ENCODE measurements around the gene PCYOX1L.

PCYOX1L gene

DNA sequence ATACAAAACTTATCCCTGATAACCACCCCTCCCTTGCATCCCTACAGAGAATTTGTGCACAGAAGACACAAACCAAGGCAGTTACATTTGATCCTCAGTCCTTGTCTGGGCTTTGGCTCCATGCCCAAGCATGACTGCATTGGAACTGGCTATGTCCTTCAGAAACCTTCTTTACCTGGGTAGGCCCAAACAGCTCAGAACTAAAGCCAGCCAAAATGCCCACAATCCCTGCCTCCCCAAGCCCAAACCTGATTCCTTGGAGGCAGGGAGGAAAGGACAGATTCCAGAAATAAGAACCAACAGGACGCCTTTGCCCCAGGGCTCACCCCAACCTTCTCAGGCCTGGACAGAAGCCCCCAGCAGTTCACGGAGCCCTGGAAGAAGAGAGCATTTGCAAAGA is 13.0 kb downstream of the PCYOX1L start:
- DNase-seq: no peak

DNA sequence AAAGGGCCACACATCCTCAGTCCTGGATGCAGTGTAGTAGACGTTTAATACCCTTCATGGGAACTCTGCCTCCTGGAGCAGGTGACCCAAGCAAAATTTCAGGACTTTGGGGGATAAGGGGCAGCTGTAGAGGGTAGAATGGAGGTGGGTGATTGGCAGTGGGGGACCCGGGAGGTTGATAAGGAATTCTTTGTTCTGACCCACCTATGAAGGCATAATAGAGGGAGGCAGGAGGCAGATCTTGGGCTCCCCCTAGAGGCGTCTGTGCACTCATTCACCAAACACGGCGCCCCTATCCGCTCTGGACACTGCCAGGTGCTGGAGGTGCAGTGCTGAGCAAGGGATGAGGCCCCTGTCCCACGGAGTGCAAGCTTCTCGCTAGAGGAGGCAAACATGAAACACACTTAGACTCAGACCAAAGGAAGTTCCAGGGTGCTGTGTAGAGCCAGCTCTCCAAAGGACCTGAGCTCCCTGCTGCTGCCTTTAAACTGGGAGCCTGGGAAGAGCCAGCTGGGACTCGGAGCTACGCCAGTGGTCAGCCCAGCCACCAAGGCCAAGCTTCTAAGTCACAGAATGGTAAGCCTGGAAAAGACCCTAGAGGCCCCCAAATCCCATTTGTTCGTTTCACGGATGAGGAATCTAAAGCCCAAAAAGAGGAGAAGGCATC is 13.6 kb downstream of the PCYOX1L start:
- DNase-seq: peak; percentile 58

DNA sequence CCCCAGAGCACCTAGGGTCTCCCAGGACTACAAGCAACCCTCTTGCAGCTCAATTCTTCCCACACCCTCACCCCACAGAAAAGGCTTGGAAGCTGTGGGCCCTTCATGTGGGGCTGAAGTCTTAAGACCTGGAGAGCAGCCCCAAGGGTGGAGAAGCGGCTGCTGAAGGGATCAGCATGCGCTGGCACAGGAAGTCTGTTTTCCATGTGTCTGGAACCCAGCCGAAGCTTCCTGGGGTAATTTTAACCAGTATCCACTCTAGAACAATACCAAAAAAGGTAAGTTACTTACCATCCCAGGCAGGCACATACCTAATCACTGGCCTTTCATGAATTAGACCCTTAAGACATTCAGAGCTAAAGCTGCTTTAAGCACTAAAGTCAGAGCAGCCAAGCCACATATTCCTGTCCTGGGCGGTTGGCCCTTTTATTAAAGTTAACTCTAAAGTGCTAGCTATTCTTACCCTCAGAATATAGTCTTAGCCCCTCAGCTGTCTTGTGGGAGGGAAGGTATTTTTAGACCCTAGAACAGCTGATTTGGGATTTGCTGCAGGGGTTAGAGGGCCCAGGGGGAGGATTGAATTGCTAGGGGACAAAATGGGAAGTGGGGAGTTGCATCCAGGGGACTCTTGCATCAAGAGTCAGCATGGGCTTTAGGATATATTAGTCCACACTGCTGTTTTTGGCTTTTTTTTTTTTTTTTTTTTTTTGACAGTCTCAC is 14.4 kb downstream of the PCYOX1L start:
- no peak for DNase-seq

DNA sequence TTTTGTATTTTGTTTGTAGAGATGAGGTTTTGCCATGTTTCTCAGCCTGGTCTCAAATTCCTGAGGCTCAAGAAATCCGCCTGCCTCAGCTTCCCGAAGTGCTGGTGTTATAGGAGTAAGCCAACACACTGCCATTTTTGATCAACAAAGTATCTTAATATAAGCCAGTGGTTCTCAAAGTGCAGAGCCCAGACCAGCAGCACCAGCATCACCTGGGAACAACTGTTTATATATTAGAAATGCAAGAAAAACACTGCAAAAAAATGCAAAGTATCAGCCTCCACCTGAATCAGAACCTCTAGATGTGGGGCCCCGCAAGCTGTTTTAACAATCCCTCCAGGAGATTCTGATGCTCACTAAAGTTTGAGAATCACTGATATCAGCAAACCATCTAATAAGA is 15.1 kb downstream of the PCYOX1L start:
- DNase-seq: no peak

DNA sequence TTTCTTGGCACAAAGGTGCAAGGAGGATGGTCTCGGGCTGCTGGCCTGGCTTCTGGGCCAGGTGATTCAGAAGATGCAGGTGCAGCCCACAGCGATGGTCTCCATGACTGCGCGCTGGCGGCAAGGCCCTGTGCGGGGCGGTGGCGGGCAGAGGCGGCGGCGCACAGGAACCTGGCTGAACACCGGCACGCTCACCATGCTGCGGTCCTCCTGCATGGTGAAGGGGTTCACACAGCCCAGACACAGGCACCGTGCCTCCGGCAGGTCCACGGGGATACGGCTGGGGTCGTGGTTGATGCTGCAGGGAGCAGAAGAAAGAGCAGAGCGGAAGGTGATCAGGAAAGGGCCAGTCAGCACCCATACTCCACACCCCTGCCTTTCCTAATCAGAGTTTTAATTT is 16.5 kb downstream of the PCYOX1L start:
- DNase-seq: no peak

DNA sequence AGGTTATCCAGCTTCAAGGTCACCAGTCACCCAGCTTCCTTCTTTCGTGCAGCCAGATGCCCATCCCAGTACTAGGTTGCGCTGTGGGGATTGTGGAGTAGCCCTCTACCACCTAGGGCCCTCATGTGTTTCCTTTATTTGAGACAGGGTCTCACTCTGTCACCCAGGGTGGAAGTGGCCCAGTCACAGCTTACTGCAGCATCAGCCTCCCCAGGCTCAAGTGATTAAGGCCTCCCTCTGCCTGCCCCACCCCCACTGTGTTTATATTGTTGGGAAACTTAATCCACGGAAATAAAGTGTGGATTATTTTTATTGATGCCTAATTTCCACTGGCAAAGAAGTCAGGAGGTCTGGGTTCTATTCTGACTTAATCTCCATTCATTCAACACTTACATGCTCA is 17.0 kb downstream of the PCYOX1L start:
- DNase-seq: no peak

DNA sequence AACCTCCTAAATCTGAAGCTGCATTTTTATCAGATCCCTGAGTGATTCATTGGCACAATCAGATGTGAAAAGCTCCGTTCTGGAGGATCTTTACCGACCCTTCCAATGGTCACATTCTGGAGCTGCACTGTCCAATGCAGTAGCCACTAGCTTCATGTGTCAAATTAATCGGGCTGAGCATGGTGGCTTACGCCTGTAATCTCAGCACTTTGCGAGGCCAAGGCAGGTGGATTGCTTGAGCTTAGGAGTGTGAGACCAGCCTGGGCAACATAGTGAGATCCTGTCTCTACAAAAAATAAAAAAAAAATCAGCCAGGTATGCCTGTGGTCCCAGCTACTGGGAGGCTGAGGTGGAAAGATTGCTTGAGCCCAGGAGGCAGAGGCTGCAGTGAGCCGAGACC is 17.6 kb downstream of the PCYOX1L start:
- DNase-seq: no peak

DNA sequence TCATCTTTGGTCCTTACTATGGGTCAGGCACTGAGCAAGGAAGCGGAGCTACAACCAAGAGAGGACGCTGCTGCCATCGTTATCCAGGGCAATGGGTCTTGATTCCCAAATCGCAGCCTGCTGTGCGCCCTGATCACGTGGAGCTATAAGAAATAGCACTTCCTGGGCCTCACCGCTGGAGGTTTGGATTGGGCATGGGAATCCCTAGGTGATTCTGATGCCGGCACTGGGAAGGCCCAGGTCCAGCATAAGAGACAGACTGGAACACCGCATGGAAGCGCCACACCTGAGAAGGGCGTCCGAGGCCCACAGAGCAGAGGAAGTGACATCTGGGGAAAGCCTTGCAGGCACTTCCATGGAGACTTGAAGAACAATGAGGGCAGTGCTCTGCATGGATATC is 18.3 kb downstream of the PCYOX1L start:
- DNase-seq: no peak

DNA sequence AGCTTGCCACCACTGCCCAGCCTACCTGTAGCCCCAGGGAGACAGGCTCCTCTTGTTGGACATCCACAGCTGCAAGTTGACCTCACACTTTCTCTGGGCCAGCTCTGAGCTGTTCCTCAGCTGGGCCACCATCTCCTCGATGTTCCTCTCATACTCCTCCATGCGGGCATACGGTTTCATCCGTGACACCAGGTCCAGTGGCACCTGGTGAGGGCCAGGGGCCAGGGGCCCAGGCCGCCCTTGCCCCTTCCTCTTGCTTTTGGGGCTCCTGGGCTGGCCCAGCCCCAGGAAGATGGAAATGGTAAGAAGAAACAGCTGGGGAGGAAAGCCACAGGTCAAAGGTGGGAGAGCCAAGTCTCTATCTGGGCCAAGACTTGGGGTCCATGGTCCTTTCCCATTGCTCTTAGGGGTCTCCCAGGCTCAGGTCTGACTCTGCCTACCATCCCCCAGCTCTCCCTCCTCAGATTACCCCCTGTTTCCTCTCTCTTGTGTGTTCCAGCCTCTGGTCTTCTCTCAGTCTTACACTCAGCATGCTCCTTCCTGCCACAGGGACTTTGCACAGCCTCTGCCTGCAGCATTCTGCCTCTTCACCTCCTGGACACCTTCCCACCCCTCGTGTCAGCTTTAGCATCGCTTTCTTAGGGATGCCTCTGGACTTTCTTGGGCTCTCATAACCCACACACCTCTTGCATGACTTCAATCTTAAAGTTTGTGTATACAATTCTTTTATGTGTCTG is 19.0 kb downstream of the PCYOX1L start:
- DNase-seq: no peak

DNA sequence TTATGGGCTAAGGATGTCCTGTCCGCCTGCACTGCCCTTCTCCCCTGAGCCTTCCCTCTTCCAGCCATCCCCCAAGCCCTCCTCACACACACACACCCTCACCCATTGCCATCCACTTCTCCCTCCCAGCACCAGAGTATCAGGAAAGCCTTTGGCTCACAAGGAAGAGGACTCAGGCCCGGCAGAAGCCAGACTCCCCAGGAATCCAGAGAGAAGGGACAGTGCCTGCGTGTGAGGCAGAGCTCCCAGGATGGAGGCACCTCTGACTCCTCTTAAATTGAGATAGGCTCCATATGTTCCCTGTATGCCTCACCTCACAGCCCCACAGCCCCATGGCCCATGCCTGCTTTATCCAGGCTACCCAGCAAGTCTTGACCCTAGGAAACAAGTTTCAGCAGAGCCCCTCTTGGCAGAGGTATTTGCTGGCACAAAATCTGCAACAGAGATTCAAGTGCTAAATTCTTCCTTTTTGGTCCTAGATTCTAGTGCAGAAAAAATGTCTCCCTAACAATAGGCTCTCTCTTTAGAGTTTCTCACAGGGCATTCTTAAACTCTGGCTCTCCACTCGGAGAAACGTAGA is 20.5 kb downstream of the PCYOX1L start:
- no peak for DNase-seq

DNA sequence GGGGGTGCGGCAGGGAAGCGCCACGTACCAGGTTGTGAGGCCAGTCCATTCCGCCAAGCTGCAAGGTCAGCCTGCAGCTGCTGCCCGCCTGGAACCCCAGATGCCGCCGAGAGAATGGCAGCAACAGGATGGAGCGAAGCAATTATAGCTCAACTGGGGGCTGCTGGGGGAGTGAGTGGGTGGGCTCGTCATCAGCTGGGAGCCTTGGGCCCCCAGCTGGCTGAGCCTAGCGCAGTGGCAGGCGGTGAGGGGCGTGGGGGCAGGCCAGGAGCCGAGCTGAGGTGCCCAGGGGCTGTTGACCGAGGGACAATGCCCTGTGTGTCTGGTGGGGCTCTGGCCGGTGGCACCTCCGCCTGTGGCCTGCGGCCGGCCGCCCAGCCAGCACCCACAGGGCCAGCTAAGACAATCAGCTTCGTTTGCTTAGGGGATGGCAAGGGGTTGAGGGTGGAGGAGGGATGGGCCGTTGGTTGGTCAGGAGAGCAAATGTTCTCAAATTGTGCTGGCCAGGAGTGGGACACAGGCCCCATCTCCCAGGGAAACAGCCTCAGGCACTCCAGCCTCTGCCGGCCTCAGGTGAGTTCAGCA is 21.4 kb downstream of the PCYOX1L start, which contains the start of gene IL17B:
Gene IL17B (minus strand): TSS at position 116 of the 585 bp plus-strand sequence. CDS start 67 bp downstream, at position 49.
- no peak for DNase-seq

DNA sequence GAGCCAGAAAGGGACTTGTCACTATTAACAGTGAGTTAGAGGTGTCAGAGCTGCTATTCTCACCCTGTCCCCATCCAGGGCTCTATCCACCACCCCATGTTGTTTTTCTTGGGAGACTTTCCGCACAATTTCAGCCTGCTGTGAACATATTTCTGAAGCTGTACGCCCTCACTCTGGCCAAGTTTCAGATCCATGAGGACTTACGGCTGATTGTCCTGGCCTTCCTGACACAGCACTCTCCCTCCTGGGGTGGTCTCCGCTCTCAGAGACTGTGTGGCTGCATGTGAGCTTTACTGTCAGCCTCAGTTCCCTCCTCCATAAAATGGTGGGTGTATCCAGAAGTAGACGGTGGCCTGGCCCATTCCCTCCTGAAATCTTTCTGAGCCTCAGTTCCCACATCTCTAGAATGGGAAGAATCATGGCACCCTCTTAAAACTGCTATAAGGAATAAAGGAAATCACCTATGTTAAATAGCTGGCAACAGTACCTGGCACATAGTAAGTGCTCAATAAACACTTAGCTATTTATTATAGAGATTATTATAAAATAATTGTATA is 22.1 kb downstream of the PCYOX1L start:
- DNase-seq: no peak

DNA sequence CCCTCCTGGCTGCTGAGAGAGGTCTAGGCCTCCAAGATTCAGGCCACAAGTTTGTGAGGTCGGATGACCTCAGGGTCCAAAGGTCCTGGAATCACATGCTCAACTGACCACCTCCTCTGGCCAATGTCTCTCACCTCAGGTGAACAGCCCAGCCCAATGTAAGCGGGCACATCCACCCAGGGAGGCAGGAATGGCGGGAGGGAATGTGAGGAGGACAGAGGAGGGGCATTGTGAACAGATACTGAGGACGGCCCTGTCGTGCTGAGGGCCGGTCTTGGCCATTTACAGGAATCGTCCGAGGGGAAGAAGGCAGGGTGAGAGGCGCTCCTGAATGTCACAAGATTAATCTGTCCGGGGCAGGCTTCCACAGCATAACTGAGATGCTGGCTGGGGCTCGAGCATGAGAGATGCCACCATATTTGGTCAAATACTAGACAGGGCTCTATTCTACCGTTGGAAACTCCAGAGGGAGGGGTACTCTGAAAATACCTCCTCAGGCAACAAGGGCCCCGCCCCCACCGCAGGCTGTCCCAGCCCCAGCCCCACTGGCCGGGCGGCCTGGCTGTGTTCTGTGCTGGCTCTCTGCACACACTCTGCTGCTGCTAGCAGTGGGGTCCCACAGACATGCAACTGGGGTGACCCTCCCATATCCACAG is 22.7 kb downstream of the PCYOX1L start:
- no peak for DNase-seq

DNA sequence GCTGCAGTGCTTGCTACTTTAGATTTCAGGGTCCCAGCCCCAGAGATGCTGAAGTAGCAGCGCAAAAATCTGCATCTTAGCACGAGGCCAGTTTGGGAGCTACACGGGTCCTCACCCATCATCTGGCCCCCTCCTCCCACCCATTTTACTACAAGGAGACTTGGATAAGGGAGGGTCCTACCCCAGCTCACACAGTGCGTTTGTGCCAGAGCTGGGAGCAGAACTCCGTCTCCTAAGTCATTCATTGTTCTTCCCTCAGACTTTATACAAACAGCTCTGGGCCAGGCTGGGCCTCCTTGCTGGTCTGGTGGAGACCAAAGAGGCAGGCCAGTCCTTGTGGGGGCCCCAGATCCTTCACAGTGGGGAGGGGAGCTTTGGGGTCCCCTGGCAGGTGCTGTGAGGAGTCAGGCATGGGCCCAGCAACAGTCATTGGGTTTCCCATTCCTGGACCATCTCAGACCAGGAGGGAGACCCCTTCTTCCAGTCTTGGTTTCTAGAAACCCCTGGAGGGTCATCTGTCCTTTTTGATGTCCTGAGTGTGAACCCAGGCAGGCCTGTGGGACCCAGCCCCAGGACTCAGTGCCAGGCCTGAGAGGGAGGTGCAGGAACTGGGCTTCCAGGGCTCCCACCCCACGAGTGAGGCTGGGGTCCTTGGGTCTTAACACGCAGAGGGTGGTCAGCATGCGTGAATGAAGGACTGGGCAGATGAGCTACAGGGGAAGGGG is 23.6 kb downstream of the PCYOX1L start:
- DNase-seq: no peak

DNA sequence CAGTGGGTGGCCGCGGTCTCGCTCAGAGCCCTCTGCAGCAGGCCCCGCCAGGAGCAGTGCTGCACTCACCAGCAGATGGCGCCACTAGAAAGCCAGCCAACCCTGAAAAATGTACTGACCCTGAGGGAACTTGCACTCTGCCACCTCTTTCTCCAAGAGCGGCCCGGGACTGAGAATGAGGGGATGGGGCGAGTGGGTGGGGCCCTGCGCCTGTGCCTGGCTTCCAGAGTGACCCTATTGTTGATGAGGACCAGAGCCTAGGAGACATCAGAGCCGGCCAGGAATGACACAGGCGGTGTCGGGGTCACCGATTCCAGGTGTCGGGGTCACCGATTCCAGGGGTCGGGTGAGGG is 24.1 kb downstream of the PCYOX1L start:
- peak; percentile 76 for DNase-seq

DNA sequence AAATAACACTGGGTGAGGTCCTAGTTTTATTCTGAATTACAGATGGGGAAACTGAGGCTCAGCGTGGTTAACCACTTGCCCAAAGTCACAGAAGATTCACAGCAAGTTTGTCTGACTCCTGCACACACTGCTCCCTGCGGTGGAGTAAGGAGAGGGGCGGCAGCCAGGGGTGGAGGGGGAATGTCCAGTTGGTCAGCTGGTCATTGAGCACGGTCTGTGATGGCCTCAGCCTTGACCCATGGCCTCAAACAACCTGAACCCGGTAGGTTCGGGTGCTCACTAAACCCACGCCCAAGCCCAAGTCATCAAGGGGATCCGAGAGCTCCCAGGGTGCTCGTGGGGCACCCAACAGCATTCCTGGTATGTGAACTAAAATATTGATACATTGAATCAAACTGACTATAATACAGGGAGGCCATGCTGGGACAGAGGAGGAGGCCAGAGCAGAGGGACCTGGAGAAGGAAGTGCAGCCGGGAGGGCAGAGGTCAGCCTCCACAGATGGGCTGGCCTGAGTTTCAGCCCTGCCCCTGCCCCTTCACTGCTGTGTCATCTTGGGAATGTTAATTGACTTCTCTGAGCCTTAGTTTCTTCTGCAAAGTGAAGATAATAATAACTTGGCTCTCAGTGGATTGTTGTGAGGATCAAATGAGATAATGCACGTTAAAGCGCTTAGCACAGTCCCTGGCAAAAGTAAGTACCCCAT is 24.8 kb downstream of the PCYOX1L start:
- no peak for DNase-seq

DNA sequence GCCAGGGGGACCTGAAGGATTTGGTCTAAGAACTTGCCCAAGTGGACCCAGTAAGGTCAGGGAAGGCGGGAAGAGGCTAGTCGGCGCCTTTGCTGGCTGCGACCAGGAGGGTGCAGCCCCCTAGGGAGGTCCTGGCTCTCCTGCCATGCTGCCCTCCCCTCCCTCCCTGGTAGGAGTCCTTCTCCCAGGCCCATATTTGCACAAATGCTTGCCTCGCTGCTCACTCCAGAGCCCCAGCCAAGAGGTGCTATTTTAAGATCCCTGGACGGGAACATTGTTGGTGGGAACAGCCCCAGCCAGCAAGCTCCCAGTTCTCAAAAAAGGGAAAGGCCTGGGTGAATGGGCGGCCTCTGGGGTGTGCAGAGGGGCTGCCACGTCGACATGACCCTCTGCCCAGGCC is 25.6 kb downstream of the PCYOX1L start:
- no peak for DNase-seq

DNA sequence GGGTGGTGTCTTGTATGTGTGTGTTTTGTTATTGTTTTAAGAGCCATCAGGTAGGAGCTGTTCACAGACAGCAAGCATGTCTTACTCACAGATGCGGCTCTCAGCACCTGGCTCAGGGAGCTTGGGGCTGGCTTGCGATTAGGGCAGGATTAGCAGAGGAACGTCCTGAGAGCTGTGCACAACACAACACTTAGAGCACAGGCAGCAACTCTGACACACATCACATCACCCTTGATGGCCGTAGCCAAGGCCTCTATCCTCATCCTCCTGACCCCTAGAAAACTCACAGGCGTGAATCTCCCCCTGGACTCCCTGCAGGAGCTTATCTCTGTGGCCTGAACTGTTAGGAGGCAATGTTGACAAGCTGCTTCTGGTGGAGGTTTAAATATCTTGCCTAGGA is 28.3 kb downstream of the PCYOX1L start:
- no peak for DNase-seq

DNA sequence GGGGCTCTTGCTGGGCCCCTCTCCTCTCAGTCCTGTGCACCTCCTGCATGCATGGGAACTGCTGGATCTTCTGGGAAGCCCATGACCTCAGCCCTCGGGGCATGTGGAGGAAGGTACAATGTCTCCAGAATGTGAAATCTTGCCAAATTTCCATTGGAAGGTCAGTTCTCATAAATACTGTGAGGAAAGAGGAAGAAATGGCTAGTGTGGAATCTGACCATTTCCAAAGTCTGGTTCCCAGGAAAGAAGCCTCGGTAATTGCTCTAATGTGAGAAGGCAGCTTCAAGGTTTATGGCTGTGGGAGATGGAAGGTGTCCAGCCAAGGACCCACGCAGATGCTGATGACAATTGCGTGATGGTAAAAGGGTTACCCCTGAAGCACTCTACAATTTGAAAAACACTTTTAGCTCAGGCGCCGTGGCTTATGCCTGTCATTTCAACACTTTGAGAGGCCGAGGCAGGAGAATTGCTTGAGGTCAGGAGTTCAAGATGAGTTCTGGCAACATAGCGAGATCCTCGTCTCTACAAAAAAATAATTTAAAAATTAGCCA is 29.3 kb downstream of the PCYOX1L start:
- no peak for DNase-seq

DNA sequence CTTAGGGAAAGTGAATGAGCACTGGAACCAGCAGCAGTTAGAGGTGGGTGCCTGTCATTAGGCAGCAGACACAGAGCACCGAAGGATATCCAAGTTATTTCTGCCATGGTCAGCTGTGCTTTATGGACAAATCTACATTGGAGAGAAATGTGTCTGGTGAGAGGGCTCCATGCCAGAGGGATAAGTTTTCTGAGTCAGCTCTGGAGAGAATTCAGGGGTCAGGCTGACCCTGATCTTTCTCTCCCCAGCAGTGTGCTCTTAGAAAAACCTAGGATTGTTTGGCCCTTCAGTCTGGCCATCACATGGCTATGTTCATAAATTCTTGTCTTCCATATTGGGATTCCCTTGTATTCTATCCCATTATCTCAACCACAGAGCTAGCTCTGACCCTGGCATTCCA is 30.1 kb downstream of the PCYOX1L start:
- DNase-seq: no peak

All from stimulated activated CD4-positive, alpha-beta T cell treated with anti-CD3 and anti-CD28 coated beads, Interleukin-12 subunit alpha, Interleukin-12 subunit beta, amount 100 ng/mL, for 4 hours (primary cell).